HG02763 (cell line): ENCODE measurements around the gene ATP2B3.
"Not testable (repeated sequence)": the region's sequence is repeated elsewhere in the genome, so short reads cannot be mapped to it uniquely, and the experiment has no call there.

Experiments
- ATAC-seq: cut with Tn5 transposase; IDR thresholded peaks from one replicate; pipeline ENCODE4 v1.9.1; 2021; ENCODE audit warnings: mild to moderate bottlenecking, moderate library complexity; ENCODE audit not compliant: unreplicated experiment

ATP2B3 gene

DNA sequence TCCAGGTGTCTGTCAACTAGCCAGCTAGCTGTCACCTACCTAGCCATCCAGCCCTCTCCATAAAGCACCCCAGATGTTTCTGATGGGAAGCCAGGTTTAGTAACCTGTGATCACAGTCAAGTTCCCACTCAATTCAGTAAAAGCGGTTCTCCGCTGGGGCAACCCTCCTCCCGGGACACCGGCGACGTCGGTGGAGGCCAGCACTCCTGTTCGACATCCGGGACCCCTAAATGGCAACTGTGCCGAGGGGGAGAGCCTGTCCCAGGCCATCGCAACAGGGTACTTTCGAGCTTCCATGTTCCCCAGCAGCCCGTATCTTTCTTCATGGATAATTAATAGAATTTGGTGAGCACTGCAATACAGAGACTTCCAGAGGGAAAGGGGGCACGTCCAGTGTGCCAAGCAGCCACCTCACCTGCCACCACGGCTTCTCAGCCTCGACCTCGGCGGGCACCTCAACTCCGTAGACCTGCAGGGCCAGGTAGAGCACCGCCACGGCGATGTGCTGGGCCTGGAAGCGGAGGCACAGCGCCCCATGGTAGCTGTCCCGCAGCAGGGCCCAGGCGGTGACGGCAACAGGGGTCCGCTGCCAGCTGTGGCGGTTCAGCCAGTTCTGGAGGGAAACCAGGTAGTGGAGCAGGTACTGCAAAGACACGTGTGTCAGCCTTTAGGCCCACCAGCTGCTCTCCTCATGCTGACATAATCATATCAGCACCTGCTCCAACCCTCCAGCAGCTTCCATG lies 74.8 kb downstream of the ATP2B3 start:
- ATAC-seq = no peak

DNA sequence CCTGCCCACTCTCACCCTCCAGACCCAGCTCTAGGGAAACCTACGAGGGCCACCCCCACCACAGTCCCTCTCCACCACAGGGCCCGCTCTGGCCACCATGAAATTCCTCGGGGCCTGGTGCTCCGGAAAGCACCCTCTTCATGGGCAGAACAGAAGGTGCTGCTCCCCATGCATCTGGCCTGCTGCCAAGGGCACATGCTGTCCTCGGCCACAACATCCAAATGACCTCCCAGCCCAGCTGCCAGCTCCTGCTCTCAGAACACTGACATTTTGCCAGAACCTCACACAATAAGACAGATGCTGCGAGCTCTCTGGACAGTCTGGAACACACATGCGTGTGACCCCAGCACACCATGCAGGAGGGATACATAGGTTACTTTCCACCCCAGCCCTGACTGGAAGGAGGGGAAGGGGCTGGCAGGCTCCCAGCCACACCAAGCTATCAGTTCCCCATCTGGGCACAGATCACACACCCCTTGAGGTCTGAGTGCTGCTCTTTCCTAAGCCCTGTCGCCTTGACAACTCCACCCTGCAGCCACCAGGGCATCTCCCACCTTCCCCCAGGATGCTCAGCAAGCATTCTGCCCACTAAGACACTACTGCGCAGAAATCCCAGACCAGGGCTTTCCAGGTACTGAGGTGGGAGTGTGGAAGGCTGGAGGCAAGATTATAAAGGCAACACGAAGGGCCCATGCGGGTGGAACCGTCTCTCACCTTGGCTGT lies 75.7 kb downstream of the ATP2B3 start:
- ATAC-seq = no peak

GRCh38 chrX:153593811-153594500 lies 76.5 kb downstream of the ATP2B3 start:
- no peak for ATAC-seq

DNA sequence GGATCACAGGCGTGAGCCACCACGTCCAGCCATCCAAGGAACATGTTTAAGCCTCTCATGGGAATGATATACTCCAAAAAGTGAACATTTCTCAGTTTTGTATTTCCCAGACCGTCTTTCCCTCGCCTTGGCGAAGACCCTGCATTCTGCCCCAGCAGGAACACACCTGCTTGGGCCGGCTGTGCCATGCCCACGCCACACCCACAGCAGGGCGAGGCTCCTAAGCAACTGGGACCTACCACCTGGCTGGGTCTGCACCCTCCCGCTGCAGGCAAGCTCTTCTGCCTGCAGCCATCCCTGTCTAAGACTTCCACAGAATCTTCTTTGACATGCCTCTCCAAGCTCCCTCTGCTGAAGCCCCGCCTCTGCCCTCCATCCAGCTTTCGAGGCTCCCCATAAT lies 77.9 kb downstream of the ATP2B3 start:
- ATAC-seq = no peak

DNA sequence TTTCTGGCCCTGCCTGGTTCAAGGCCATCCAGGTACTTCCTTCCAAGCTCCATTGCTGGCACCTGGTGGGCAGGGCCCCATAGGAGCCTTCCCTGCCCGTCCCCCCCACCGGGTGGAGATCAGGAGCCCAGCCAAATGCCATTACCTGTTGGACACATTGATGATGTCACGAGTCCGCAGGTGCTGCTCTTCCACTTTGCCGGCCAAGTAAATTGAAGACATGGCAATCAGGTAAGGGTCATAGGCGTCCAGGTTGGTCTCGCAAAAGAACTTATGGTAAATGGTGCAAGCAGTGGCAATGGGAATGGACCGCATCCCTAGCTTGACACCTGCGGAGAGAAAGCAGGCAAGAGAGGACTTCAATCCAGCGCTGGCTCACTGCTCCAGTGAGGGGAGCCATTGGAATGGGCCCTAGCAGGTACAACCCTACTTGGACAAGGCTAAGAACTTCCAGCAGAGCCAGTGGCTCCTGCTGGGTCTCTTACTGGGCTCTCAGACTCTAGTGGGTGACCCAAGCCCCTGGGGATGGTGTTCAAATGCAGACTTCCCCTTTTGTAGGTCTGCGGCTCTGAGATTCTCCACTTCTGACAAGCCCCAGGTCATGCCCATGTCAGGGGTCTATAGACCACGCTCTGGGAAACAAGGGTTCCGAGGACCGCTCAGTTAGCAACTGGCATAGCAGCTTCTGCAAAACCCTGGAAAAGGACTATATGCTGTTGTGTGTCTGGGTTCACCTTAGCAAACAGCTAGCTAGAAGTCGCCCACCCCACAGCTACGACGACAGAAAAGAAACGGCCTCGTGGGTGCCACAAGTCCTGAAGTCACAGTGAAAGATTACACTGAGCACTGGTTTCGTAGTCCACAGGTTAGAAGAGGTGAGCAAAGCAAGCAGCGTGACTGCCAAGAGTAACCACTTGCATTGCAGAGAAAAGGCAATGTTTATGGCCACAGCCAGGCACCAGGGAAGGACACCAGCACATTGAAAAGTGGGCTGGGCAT lies 78.7 kb downstream of the ATP2B3 start:
- no peak for ATAC-seq

- no peak for ATAC-seq
Measured at GRCh38 chrX:153596981-153597750, 79.7 kb downstream of the ATP2B3 start.

GRCh38 chrX:153598541-153599191 lies 81.2 kb downstream of the ATP2B3 start, which contains the start of gene CCNQ:
Gene CCNQ (minus strand): TSS chrX:153599139. CDS start chrX:153599073, 66 bp downstream.
- ATAC-seq = peak; percentile 51

- ATAC-seq = peak; percentile 87
Measured at GRCh38 chrX:153599192-153600031, 82.0 kb downstream of the ATP2B3 start.

DNA sequence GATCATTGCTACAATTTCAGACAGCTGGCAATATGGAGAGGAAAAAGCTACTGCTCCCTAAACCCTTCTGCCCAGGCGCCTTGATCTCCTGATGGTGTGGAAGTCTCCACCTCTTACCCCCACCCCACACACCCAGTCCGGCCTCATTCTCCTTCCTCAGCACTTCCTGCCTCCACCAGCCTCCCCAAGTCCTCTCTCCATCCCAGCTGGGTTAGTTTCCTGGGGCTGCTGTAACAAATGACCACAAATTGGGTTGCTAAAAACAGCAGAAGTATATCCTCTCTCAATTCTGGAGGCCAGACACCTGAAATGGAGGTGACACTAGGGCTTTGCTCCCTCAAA lies 82.6 kb downstream of the ATP2B3 start:
- no peak for ATAC-seq

GRCh38 chrX:153600921-153601320 lies 83.5 kb downstream of the ATP2B3 start:
- no peak for ATAC-seq

DNA sequence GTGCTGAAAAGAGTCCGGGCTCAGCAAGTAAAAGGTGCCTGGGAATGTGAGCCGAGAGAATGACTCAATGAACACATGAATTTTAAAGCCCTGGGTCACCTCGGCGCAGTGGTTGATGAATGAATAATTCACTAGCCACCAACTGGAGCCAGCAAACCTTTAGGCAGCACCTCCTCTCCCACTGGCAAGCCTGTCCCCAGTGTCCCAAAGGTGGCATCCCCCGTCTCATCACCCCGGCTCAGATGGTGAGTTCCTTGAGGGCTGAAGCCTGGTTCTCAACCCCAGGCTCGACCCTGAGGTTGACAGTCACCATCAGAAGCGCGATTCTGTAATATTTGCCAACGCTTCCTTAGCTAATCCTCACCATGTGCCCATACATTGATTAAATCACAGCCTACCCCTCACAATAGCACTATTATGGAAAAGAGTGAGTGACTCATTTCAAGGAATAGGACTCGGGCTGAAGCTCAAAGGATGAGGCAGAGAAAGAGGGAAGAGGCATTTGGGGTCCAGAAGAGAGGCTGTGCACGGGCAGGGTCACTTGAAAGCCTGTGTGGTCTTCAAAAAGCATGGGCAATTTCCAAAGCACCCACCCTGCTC lies 84.2 kb downstream of the ATP2B3 start:
- no peak for ATAC-seq

DNA sequence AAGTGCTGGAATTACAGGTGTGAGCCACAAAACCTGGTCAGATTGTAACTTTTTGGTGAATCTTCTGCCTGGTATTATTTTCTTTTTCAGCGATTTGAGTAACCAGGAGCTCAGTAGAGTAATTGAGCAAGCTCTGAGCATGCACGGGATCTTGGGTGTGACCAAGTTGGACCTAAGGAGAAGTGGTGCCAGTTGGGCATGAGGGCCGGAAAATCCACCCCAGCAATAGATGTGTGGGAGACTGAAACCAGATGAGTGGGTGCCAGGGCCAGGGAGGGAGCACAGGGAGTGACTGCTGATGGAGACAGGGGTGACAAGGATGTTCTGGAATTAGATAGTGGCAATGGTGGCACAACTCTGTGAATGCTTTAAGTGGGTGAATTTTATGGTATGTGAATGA lies 85.2 kb downstream of the ATP2B3 start:
- ATAC-seq = no peak

DNA sequence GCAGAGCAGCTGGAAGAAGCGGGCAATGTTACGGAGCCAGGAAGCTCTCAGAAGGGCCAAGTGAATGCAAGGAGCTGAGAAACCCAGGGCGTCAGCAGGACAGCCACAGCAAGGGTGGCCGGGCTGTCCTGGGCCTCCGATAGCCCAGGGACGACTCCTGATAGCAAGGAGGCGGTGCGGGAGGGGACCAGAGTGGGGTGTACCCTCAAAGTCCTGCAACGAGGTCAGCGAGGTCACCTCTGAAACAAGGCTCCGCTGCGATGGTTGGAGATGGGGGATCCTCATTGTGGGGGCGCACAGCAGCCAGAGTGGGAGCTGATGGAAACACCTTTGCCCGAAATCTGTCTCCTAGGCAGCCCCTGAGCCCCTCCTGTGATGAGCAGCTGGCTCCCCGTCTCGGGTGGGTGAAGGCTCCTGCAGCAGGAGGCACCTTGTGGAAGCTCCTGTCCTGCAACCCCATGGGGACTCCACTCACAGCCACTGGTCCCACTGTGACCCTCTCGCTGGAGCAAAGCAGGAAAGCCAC lies 85.8 kb downstream of the ATP2B3 start:
- no peak for ATAC-seq

DNA sequence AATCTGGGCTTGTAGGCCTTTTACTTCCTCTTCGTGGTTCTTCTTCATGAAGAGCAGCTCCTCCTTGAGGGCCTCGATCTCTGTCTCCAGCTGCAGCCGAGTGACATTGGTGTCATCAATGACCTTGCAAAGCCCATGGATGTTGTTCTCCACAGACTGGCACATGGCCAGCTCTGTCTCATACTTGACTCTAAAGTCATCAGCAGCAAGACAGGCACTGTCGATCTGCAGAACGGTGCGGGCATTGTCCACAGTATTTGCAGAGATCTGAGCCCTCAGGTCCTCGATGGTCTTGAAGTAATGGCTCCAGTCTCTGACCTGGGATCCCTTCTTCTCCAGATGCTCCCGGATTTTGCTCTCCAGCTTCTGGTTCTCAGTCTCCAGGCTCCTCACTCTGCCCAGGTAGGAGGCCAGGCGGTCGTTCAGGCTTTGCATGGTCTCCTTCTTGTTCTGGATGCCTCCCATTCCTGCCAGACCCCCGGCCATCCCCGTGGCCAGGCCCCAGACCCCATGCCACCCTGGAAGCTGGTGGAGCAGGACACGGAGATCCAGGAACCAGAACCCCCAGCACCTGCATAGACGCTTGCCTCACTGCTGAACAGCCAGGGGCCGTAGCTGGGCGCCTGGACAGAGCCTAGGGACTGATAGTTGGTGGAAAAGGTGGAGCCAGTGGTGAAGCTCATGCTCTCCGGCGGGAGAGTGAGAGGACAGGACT lies 87.4 kb downstream of the ATP2B3 start:
- not testable (repeated sequence) for ATAC-seq

DNA sequence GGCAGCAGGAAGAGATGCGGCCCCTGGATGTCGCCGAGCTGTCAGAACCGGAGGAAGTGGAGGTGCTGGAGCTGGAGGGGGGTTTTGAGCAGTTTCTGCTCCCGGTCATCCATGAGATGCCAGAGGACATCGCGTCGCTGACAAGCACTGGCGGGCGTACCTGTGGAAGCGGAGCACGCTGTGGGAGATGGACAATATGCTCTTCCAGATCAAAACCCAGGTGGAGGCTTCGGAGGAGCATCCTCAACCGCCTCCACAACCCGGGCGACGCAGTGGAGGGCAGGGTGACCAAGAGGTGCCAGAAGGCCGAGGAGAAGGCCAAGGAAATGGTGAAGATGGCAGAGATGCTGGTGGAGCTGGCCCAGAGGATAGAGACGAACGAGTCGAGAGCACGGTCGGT lies 89.1 kb downstream of the ATP2B3 start:
- ATAC-seq = no peak

DNA sequence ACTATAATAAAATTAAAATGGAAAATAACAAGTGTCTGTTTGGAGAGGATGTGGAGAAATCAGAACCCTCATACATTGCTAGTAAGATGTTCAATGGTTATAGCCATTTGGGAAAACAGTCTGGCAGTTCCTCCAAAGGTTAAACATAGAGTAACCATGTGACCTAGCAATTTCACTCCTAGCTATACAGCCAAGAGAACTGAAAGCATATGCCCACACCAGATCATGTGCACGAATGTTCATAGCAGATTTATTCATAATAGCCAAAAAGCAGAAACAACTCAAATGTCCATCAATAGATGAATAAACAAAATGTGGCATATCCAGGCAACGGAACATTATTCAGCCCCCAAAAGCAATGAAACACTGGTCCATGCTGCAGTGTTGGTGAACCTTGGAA lies 90.9 kb downstream of the ATP2B3 start:
- no peak for ATAC-seq

DNA sequence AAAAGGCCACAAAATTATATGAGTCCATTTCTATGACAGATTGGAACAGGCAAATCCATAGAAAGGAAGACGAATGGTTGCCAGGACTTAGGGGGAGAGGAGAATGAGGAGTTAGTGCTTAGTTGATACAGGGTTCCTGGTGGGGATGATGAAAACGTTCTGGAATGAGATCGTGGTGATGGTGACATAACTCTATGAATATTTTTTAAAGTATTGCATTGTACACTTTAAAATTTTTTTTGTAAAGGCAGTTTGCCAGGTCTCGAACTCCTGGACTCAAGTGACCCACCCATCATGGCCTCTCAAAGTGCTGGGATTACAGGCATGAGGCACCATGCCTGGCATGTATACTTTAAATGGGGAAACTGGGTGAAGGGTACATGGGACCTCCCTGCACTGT lies 91.4 kb downstream of the ATP2B3 start:
- ATAC-seq = no peak
